ENCODE measurements around the gene ARHGAP30.

The ARHGAP30 gene

GRCh38 chr1:161096015-161096414, 26.3 kb upstream of the ARHGAP30 start:
- no peak for TF ChIP-seq CTCF (conservative IDR thresholded peaks at IDR 0.05)
- no peak overlapping the region for H3K27ac ChIP-seq

- no peak for TF ChIP-seq CTCF (conservative IDR thresholded peaks at IDR 0.05)
These were observed 25.5 kb upstream of the ARHGAP30 start for GRCh38 chr1:161095230-161095629.

GRCh38 chr1:161094481-161094880, 24.8 kb upstream of the ARHGAP30 start:
- H3K27ac ChIP-seq = no peak overlapping the region
- TF ChIP-seq CTCF (conservative IDR thresholded peaks at IDR 0.05) = no peak

More at GRCh38 chr1:161095230-161095629, 25.5 kb upstream of the ARHGAP30 start:
- H3K27ac ChIP-seq = no peak overlapping the region

GRCh38 chr1:161092621-161093028, 22.9 kb upstream of the ARHGAP30 start:
- H3K27ac ChIP-seq = no peak overlapping the region
- TF ChIP-seq CTCF (conservative IDR thresholded peaks at IDR 0.05) = no peak

- no peak overlapping the region for H3K27ac ChIP-seq
- TF ChIP-seq CTCF (conservative IDR thresholded peaks at IDR 0.05) = no peak
These were observed 22.3 kb upstream of the ARHGAP30 start for GRCh38 chr1:161091796-161092507.

GRCh38 chr1:161091093-161091492, 21.4 kb upstream of the ARHGAP30 start:
- no peak for TF ChIP-seq CTCF (conservative IDR thresholded peaks at IDR 0.05)

GRCh38 chr1:161090617-161091016, 20.9 kb upstream of the ARHGAP30 start:
- no peak for TF ChIP-seq CTCF (conservative IDR thresholded peaks at IDR 0.05)
- H3K27ac ChIP-seq = no peak overlapping the region

More at GRCh38 chr1:161091093-161091492, 21.4 kb upstream of the ARHGAP30 start:
- H3K27ac ChIP-seq = no peak overlapping the region

Measured in VCaP (cell line).